RWPE2 (cell line): ENCODE results near the gene HM13.

Source experiments
- ATAC-seq: fragments of 200-7000 bp; cut with Tn5 transposase; 3 replicates; pipeline ENCODE4 v1.9.1; 2021; ENCODE audit warnings: low read depth
- DNase-seq: peaks from one replicate; pipeline ENCODE4 v3.0.0-alpha.2; 2020; ENCODE audit warnings: low spot score
- H3K27ac ChIP-seq: fragments of 450-650 bp; 2 replicates; pipeline ENCODE4 v1.5.1; 2017; ENCODE audit warnings: mild to moderate bottlenecking; ENCODE audit not compliant: poor library complexity, severe bottlenecking
- H3K27me3 ChIP-seq: fragments of 250-450 bp; sonication (Bioruptor Pico); 2 replicates; pipeline ENCODE4 v1.5.1; 2021; ENCODE audit warnings: mild to moderate bottlenecking, moderate library complexity; ENCODE audit not compliant: insufficient read depth, poor library complexity, severe bottlenecking
- H3K36me3 ChIP-seq: fragments of 250-450 bp; sonication (Bioruptor Pico); 2 replicates; pipeline ENCODE4 v1.5.1; 2020; ENCODE audit warnings: low read depth, mild to moderate bottlenecking, moderate library complexity
- H3K4me1 ChIP-seq: fragments of 250-450 bp; sonication (Bioruptor Pico); 2 replicates; pipeline ENCODE4 v1.5.1; 2021; ENCODE audit warnings: mild to moderate bottlenecking, moderate library complexity; ENCODE audit not compliant: insufficient read depth, poor library complexity, severe bottlenecking
- H3K4me3 ChIP-seq: fragments of 250-450 bp; sonication (Bioruptor Pico); 2 replicates; pipeline ENCODE4 v1.5.1; 2021; ENCODE audit warnings: mild to moderate bottlenecking, moderate library complexity; ENCODE audit not compliant: severe bottlenecking
- H3K9me3 ChIP-seq: fragments of 250-450 bp; sonication (Bioruptor Pico); 2 replicates; pipeline ENCODE4 v1.5.1; 2021; ENCODE audit warnings: mild to moderate bottlenecking, moderate library complexity; ENCODE audit not compliant: severe bottlenecking
- CTCF ChIP-seq: fragments of 450-650 bp; IDR thresholded peaks from one replicate; pipeline ENCODE4 v1.5.1; 2017; ENCODE audit warnings: mild to moderate bottlenecking, moderate library complexity; ENCODE audit not compliant: poor library complexity, severe bottlenecking

The HM13 gene

GRCh38 chr20:31597481-31597855 lies 83.2 kb downstream of the HM13 start:
- H3K4me1 ChIP-seq = peaks cover 34% of the 10 kb centered on the region
- DNase-seq (no peak), ATAC-seq (no peak)
- no peaks in the 10 kb centered on the region for H3K27me3 ChIP-seq
- H3K4me3 ChIP-seq = no peak overlapping the region
- peak overlapping the region; percentile 80 for H3K27ac ChIP-seq
- H3K36me3 ChIP-seq = no peaks in the 10 kb centered on the region
- no peaks in the 10 kb centered on the region for H3K9me3 ChIP-seq
- no peak for TF ChIP-seq CTCF

GRCh38 chr20:31602431-31602778 lies 88.2 kb downstream of the HM13 start:
- DNase-seq (no peak), ATAC-seq (no peak)
- no peak overlapping the region for H3K4me3 ChIP-seq
- peak overlapping the region; percentile 88 for H3K27ac ChIP-seq
- peaks cover 18% of the 10 kb centered on the region for H3K36me3 ChIP-seq
- no peaks in the 10 kb centered on the region for H3K27me3 ChIP-seq
- no peaks in the 10 kb centered on the region for H3K9me3 ChIP-seq
- peaks cover 17% of the 10 kb centered on the region for H3K4me1 ChIP-seq
- no peak for TF ChIP-seq CTCF

- H3K4me3 ChIP-seq = no peak overlapping the region
- no peaks in the 10 kb centered on the region for H3K27me3 ChIP-seq
- TF ChIP-seq CTCF = peak; percentile 21
- H3K4me1 ChIP-seq = peaks cover 22% of the 10 kb centered on the region
- DNase-seq (peak; percentile 84), ATAC-seq (peak; percentile 41)
- peaks cover 18% of the 10 kb centered on the region for H3K36me3 ChIP-seq
- peak overlapping the region; percentile 88 for H3K27ac ChIP-seq
- H3K9me3 ChIP-seq = no peaks in the 10 kb centered on the region
Observed at GRCh38 chr20:31602779-31603441, 88.7 kb downstream of the HM13 start.

- peak overlapping the region; percentile 88 for H3K27ac ChIP-seq
Observed at GRCh38 chr20:31603822-31604566, 89.8 kb downstream of the HM13 start.

More at GRCh38 chr20:31603822-31604566, 89.8 kb downstream of the HM13 start:
- Histone ChIP-seq H3K9me3 (no peaks in the 10 kb centered on the region), H3K4me3 (peak overlapping the region; percentile 91), H3K4me1 (peaks cover 31% of the 10 kb centered on the region), H3K27me3 (no peaks in the 10 kb centered on the region), H3K36me3 (peaks cover 18% of the 10 kb centered on the region)
- TF ChIP-seq CTCF = no peak
- DNase-seq (peak; percentile 100), ATAC-seq (peak; percentile 37)
